Progenitor cell of endocrine pancreas (in vitro differentiated cells): ENCODE measurements around the gene FAM169A. TPM values are rescaled to one million over a fixed set of nuclear protein-coding genes. Genes with fewer than 3 reads are reported as not detected.
"Not testable (repeated sequence)": the region's sequence is repeated elsewhere in the genome, so short reads cannot be mapped to it uniquely, and the experiment has no call there.

ENCODE experiments used
- DNase-seq: peaks from one replicate; pipeline ENCODE4 v3.0.0; 2021; ENCODE audit warnings: low spot score; ENCODE audit not compliant: unreplicated experiment
- H3K27ac Mint-ChIP-seq: 2 replicates; pipeline ENCODE4 v1.8.0; 2021; ENCODE audit warnings: mild to moderate bottlenecking, moderate library complexity, mixed read lengths
- H3K27me3 Mint-ChIP-seq: 2 replicates; pipeline ENCODE4 v1.8.0; 2021; ENCODE audit warnings: mixed read lengths
- H3K36me3 Mint-ChIP-seq: 2 replicates; pipeline ENCODE4 v1.8.0; 2022; ENCODE audit warnings: mixed read lengths; ENCODE audit not compliant: insufficient read depth
- H3K4me1 Mint-ChIP-seq: 2 replicates; pipeline ENCODE4 v1.8.0; 2021; ENCODE audit warnings: low read depth, mixed read lengths
- H3K4me3 Mint-ChIP-seq: 2 replicates; pipeline ENCODE4 v1.8.0; 2021; ENCODE audit warnings: low read depth, mild to moderate bottlenecking, moderate library complexity, mixed read lengths
- H3K9me3 Mint-ChIP-seq: 2 replicates; pipeline ENCODE4 v1.8.0; 2021; ENCODE audit warnings: low read depth, mixed read lengths
- total RNA-seq: library from RNA; stranded (reverse); gene quantifications from 2 replicates; pipeline ENCODE4 v1.2.1, GENCODE V29; 2021
- TF ChIP-seq, protein P1 (sequence below): fragments of 200-600 bp; sonication (generic); IDR thresholded peaks from one replicate; pipeline ENCODE4 v1.5.0; 2021; ENCODE audit warnings: antibody characterized with exemption, mild to moderate bottlenecking; ENCODE audit not compliant: unreplicated experiment

The FAM169A gene
- total RNA-seq, 1 donor from 2014 or later = 32.4 TPM

DNA sequence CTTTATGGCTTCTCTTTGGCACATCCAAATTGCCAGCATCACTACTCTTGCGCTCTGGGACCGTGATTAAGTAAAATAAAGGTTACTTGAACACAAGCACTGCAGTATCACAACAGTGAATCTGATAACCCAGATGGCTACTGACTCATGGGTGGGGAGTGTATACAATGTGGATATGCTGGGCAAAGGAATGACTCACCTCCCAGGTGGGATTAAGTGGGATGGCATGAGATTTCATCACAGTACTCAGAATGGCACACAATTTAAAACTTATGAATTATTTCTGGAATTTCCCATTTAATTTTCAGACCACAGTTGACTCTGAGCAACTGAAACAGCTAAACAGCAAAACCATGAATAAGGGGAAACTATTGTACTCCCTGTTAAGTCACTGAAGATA lies 103.6 kb downstream of the FAM169A start:
- no peaks in the 10 kb centered on the region for H3K27me3 Mint-ChIP-seq
- DNase-seq = no peak
- H3K36me3 Mint-ChIP-seq = peaks cover 11% of the 10 kb centered on the region
- H3K4me1 Mint-ChIP-seq = peaks cover 15% of the 10 kb centered on the region
- no peak overlapping the region for H3K27ac Mint-ChIP-seq
- TF ChIP-seq, protein P1, sequence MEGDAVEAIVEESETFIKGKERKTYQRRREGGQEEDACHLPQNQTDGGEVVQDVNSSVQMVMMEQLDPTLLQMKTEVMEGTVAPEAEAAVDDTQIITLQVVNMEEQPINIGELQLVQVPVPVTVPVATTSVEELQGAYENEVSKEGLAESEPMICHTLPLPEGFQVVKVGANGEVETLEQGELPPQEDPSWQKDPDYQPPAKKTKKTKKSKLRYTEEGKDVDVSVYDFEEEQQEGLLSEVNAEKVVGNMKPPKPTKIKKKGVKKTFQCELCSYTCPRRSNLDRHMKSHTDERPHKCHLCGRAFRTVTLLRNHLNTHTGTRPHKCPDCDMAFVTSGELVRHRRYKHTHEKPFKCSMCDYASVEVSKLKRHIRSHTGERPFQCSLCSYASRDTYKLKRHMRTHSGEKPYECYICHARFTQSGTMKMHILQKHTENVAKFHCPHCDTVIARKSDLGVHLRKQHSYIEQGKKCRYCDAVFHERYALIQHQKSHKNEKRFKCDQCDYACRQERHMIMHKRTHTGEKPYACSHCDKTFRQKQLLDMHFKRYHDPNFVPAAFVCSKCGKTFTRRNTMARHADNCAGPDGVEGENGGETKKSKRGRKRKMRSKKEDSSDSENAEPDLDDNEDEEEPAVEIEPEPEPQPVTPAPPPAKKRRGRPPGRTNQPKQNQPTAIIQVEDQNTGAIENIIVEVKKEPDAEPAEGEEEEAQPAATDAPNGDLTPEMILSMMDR = no peak
- H3K9me3 Mint-ChIP-seq = no peaks in the 10 kb centered on the region
- H3K4me3 Mint-ChIP-seq = no peak overlapping the region

DNA sequence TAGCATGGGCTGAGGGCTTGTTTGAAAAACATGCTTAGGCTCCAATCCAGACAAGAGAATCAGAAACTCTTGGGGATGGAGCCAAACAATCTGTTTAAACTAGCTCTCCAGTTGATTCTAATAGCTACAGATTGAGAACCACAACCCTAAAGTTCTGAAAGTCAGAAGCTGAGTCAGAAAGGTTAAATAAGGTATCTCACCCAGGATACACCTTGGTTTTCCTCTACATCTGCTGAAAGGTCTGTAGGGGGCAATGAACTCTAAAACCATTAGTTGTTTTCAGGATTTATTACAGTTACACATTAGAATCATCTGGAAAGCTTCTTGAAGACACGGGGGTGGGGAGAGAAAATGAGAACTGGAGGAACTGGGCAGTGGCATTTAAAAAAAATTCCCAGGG lies 104.9 kb downstream of the FAM169A start:
- Mint-ChIP-seq H3K27ac (no peak overlapping the region), H3K9me3 (peaks cover 5% of the 10 kb centered on the region), H3K27me3 (no peaks in the 10 kb centered on the region), H3K36me3 (peaks cover 16% of the 10 kb centered on the region), H3K4me3 (no peak overlapping the region), H3K4me1 (peaks cover 9% of the 10 kb centered on the region)
- DNase-seq = no peak
- TF ChIP-seq, protein P1 = no peak

DNA sequence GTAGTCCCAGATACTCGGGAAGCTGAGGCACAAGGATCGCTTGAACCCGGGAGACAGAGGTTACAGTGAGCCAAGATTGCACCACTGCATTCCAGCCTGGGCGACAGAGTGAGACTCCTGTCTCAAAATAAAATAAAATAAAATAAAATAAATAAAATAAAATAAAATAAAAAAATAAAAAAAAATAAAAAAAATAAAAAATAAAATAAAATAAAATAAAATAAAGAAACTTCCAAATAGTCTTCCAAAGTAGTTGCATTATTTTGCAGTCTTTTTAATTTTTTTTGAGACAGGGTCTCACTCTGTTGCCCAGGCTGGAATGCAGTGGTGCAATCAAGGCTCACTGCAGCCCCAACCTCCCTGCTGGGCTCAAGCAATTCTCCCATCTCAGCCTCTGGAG lies 117.4 kb downstream of the FAM169A start:
- H3K4me1 Mint-ChIP-seq, H3K27ac Mint-ChIP-seq, DNase-seq, H3K4me3 Mint-ChIP-seq, H3K27me3 Mint-ChIP-seq, H3K9me3 Mint-ChIP-seq: not testable (repeated sequence)
- H3K36me3 Mint-ChIP-seq = peaks cover 19% of the 10 kb centered on the region

DNA sequence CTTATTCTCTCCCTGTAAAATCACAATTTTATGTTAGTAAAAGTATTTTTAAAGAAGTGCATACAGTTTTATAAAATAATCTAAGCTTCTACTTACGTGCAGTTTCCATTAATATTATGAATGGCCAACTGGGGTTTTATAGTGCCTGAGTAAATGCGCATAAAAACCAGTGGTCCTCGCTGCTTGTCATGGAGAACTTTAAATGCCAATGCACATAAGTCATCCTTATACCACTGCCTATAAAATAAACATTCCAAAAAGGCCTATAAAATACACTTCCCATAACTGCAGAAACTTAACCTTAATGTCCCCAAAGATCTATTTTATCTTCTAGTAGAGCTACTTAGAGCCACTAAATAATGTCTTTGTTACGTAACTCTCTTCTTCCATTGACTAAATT lies 127.8 kb downstream of the FAM169A start:
- Mint-ChIP-seq H3K36me3 (peaks cover 13% of the 10 kb centered on the region), H3K9me3 (no peaks in the 10 kb centered on the region), H3K27me3 (no peaks in the 10 kb centered on the region), H3K4me3 (no peak overlapping the region), H3K27ac (no peak overlapping the region), H3K4me1 (peaks cover 2% of the 10 kb centered on the region)
- TF ChIP-seq, protein P1 = no peak
- no peak for DNase-seq

DNA sequence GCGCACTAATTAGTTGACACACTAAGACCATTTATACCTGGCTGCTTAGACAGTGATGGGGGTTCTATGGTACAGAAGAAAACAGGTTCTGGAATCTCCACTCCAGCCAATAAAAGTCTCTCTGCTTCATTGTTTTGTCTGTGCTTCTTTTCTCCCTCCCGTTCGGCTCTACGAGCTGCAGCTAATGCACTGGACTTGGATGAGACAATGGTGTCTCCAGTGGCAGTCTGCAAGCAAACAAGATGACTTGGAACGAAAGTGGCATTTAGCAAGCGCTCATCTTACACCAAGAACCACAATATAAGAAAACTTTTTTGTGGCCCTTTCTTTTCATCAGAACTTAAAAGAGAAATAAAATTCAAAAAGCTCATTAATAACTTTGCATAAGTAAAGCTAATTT lies 129.4 kb downstream of the FAM169A start:
- H3K9me3 Mint-ChIP-seq = no peaks in the 10 kb centered on the region

More for the DNA sequence above, 129.4 kb downstream of the FAM169A start:
- DNase-seq = no peak
- no peak overlapping the region for H3K27ac Mint-ChIP-seq
- peaks cover 12% of the 10 kb centered on the region for H3K36me3 Mint-ChIP-seq
- H3K4me3 Mint-ChIP-seq = no peak overlapping the region
- no peaks in the 10 kb centered on the region for H3K27me3 Mint-ChIP-seq
- peaks cover 4% of the 10 kb centered on the region for H3K4me1 Mint-ChIP-seq
- TF ChIP-seq, protein P1 = no peak

Other genes with a start within 250 kb of the FAM169A start
- gene ENC1, start 225.7 kb downstream of the FAM169A start, total RNA-seq = 71.7 and 78.7 TPM in 2 replicates
- 59.9 and 61.4 TPM in 2 replicates for gene HEXB, start 181.2 kb downstream of the FAM169A start, total RNA-seq
- gene GFM2, start 99.3 kb downstream of the FAM169A start, total RNA-seq = 32.9 and 35.6 TPM in 2 replicates
- gene NSA2, start 99.1 kb downstream of the FAM169A start, total RNA-seq = 74.8 and 78.3 TPM in 2 replicates
- 2.5 and 3.3 TPM in 2 replicates for gene GCNT4, start 186.2 kb upstream of the FAM169A start, total RNA-seq